Activated naive CD4-positive, alpha-beta T cell treated with Interleukin-2 at 50 U/mL for 16 hours (primary cell): ENCODE measurements around the gene CGB7.

Experiments
- DNase-seq: peaks from one replicate; pipeline ENCODE4 v3.0.0-alpha.2; 2020

Gene CGB7

DNA sequence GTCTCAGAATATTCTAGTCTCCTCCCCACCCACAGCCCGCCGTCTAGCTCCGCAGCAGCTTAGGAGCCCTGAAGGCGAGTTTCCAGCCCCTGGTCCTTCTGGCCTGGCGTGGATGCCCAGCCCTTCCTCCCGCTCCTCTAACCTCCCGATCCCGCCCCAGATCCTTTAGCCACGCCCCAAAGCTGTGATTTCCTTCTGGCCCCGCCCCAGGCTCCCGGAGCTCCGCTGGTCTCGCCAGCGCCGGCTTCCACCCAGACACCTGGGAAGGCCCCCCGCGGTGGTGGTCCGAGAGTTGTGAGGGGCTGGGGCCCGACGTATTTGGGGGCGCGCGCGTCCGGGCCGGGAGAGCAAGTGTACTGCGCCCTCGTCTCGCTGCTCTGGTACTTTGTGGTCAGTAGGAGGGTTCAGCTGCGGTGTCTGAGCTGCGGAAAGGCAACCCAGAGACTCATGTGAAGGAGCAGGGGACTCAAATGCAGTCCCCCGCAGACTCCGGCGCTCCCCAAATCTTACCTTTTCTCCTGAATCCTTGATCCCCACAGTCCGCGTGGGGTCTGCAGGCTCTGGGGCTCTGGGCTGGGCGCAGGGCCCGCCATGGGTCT is at the start of gene CGB7:
Gene CGB7, minus strand, starts transcription at position 114 of the 599 bp plus-strand sequence. CDS start 2,374 bp downstream, outside the sequence.
- peak; percentile 47 for DNase-seq

DNA sequence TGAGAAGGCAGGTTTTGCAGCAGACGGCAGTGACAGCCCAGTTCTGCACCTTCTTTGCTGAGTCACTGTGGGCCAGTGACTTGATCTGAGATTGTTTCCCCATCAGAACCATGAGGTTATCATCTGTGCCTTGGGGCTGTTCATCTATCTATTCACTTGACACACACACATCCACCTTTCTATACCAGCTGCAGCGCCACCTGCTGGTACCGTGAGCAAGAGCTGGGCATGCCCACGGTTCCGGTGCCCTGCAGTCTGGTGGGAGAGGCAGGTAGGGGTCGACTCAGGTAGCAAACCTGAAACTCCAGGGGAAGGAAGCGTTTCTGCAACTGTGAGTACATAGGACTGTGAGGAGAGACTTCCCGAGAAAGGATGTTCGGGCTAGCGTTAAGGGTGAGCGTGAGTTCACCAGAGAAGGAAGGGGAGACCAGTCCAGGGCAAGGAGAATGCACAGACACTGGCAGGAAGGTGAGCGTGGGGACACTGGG is 49.1 kb upstream of the CGB7 start:
- peak; percentile 67 for DNase-seq

DNA sequence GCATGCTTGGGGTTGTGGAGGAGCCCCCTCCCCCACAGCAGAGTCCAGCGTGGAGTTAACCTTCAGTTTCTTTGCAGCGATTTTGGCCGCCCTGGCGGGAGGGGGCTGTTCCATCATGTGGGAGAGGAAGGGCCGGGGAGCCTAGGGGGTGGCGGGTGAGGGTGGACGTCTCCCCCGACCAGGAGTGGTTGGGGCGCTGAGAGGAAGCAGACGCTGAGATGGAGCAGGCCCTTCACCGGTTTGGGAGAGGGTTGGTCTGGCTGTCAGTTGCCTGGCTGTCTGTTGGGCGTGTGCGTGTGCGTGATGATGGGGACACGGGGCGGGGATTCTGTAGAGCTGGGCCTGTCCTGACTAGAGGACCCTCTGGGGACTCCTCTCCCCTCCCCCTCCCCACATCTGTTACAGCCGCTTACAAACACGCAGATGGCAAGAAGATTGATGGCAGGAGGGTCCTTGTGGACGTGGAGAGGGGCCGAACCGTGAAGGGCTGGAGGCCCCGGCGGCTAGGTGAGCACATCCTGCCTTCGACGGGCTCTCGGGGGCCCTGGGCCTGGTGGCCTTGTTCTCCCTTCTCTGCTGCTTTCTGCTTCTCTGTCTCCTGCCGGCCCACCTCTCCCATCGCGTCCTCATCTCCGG is 46.8 kb upstream of the CGB7 start:
- no peak for DNase-seq

DNA sequence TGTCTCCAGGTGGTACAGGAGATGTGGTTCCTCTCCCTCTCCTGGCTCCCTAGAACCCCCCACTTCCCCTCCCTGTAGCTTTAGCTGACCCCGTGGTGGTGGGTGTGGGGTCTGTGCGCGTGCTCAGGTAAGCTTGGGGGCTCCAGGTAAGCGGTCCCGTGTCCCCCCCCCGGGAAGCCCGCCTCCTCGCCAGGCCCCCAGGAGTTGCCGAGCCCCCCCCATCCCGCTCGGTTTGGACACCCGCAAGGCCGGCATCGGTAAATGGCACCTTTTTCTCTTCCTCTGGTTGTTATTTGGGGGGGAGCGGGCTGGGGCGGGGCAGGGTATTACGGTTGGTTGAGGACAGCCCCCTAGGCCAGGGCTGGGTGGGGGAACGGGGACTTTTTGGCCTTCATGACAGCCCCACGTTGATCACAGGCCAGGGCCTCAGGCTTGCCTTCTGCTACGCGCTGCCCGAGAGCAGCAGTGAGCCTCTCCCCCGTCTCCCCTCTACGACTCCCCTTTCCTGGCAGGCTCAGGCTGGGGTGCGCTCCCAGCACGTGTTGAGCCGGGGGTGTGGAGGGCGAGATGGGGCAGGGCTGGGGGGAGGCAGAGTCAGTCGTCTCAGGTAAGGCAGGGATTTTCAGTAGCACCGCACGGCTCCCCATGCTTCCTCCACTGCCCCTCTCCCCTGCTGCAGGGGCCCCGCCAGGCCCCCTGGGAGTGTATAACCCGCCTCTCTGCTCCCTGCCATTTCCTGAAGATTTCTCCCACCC is 46.0 kb upstream of the CGB7 start:
- no peak for DNase-seq

DNA sequence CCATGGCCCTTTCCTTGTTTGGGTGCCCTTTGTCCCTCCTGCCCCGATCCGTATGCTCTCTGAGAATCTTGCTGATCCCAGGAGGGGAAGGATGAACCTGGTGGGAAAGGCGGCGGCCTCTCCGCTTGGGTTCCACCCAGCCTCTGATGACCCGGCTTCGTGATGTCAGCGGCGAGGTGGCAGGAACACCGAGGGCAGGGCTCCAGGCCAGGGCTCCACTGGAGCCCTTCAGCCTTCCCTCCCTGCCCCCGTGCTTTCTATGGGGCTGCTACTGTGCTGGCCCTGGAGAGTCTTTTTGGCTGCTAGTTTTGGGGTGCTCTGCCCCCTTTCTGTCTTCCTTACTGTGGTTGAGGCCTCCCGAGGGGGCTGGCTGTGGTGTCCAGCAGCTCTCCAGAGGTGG is 44.8 kb upstream of the CGB7 start:
- DNase-seq, result no peak

DNA sequence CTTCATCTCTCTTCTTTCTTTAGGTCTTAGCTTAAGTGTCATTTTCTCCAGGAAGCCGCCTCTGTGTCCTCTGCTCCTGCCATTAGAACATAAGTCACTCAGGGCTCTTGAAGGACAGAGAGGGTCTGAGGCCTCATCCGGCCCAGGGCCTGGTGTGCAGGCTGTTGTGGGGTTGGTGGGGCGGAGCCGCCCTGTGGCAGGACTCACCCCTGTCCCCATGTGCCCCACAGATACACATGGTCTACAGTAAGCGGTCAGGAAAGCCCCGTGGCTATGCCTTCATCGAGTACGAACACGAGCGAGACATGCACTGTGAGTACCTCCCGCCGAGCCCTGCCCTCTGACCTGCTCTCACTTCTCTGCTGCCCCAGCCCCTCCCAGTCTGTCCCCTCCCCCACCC is 43.6 kb upstream of the CGB7 start:
- DNase-seq, result no peak

DNA sequence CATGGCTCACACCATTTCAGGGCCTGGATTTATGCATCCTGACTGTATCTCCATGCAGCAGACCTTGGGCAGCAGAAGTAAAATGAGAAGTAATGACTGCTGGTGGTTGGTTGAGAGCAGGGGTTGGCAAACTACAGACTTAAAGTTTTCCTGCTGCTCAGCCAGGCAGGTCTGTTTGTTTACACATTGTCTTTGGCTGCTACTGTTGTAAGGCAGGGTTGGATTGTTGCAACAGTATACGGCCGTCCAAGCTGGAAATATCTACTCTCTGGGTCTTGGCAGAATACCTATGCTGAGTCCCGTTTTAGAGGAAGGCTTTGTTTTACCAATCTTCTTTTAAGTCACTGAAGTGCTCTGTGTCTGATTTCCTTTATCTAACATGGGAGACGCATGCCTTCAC is 41.2 kb upstream of the CGB7 start:
- no peak for DNase-seq

DNA sequence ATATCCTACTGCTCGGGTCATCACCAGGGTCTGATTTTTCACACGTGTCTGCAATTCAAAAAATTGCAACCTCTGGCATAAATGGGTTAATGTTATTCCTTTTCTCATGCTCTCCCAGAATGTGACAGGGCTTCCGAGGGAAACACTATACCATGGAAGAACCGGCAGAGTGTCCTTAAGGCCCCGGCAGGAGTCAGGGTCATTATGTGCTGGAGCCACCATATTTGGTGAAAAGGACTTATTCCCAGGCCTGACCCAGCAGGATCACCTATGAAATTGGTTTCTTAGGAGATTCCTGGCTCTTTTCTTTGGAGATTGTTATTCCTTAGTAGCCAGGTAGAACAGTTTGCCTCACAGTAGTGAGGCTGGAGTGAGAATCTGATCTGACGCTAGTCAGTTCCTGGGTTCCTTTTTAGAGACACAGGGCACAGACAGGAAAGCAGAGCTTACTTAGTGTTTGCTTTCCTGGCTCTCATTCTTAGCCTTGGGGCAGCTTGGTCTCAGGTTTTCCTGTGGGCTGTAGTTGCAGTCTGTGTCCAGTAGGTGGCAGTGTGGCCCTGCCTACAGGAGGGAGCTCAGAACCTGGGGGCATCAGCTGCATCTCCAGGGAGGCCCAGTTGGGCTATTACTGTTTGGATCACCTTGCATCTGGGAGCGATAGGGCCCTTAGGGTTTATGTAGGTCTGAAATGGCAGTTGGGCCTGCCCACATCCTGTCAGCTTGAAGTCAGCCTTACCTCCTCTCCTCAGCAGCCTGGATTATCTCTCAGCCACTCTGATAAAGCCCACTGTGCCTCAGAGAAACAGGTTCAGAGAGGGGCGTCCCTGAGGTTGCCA is 40.1 kb upstream of the CGB7 start:
- DNase-seq, result peak; percentile 76

DNA sequence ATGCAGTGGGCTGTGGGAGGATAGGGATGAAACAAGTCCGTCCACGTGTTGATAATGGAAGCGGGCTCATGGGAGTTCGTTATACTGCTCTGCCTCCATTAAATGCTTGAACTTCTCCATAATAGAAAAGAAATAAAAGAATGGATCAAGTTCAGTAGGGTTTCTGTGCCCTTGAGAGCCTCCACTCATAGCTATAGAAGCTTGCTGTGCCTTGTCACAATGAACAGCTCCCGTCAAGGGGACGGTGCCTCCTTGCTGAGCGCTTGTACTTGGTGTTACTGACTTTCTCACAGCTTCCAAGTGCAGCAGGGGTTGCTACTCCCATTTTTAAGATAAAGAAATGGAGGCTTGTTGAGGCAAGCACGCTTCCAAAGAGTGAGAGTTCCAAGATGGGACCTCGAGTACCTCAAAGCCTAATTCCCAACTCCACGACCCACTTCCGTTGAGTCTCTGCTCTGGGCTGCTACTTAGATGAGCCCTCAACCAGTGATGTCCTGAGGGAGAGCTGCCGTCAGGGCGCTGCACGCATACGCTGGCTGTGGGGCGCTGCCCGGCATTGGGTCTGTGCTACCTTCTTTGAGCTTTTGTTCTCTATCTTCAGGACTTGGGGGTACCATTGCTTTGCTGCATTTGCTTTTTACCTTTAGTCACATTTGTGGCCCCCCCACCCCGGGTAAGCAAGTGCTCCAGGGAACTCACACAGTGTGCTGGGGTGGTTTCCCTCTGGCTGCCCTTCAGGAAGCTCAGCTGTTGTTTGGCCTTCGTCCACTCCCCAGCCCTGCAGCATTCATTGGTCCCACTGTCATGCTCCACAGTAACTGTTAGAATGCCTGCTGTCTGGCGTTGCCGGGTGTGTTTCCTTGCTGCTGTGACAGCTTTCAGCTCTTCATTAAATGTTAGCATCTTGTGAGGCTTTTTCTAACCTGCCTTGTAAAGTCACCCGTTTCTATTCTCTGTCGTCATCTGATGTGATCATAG is 37.2 kb upstream of the CGB7 start:
- DNase-seq, result no peak

DNA sequence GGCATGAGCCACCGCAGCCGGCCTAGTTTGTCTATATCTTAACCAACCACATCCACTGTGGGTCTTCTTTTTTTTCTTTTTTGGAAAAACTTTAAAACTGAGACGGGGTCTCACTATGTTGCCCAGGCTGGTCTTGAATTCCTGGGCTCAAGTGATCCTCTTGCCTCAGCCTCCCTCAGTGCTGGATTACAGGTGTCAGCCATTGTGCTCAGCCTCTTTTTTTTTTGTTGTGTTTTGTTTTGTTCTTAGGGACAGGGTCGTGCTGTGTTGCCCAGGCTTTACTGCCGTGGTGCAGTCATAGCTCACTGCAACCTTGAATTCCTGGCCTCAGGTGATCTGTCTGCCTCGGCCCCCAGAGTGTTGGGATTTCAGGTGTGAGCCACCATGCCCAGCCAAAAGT is 35.1 kb upstream of the CGB7 start:
- no peak for DNase-seq

DNA sequence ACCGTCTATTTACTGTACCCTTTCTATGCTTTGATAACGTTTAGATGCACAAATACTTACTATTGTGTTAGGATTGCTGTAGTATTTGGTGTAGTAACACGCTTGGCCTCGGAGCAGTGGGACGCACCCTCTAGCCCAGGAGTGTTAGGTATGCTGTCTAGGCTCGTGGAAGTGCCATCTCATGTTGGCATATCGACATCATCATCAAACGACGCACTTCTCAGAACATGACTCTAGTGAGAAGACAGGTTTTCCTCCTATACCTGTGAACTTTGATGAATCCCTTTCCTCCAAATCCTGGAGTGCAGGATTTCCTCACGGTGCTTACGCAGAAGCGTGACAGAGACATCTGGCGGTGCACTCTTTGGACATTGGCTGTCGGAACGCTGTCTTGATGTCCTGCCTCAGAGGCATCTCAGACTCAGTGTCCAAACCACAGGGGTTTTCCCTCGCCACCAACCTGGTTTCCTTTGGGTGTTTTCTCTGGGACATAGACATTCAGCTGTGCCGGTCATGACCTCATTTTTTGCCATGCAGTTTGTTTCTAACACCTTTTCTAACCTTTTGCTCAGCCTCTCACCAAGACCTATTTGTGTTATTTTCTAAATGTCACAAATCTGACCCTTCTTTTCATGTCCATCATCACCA is 34.0 kb upstream of the CGB7 start:
- no peak for DNase-seq

DNA sequence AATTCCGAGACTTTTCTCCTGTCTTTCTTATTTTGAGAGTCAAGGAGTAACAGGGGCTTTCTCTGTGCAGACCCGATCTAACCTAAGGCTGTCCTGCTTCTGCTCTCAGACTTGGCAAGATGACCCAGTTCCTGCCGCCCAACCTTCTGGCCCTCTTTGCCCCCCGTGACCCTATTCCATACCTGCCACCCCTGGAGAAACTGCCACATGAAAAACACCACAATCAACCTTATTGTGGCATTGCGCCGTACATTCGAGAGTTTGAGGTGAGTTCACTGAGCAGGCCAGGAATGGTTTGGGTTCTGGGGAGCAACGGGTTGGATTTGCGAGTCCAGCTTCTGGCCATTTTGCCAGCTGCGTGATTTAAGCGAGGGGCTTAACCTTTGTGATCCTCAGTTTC is 28.7 kb upstream of the CGB7 start:
- DNase-seq, result no peak

DNA sequence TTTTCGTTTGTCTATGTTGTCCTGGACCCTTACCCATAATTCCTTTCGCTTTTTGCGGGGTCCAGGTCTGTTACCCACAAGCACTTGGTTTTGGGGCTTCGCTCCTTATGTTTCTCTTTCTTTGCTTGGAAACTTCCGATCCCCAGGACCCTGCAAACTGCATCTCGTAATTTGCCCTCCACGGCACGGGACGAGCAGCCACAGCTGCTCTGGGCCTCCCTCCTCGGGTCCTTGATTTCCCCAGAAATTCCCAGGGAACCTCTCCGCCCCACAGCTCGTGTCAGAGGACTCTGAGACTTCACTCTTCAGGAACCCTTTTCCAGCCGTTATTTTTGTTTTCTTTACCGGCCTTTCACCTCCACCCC is 28.3 kb upstream of the CGB7 start:
- DNase-seq, result no peak

DNA sequence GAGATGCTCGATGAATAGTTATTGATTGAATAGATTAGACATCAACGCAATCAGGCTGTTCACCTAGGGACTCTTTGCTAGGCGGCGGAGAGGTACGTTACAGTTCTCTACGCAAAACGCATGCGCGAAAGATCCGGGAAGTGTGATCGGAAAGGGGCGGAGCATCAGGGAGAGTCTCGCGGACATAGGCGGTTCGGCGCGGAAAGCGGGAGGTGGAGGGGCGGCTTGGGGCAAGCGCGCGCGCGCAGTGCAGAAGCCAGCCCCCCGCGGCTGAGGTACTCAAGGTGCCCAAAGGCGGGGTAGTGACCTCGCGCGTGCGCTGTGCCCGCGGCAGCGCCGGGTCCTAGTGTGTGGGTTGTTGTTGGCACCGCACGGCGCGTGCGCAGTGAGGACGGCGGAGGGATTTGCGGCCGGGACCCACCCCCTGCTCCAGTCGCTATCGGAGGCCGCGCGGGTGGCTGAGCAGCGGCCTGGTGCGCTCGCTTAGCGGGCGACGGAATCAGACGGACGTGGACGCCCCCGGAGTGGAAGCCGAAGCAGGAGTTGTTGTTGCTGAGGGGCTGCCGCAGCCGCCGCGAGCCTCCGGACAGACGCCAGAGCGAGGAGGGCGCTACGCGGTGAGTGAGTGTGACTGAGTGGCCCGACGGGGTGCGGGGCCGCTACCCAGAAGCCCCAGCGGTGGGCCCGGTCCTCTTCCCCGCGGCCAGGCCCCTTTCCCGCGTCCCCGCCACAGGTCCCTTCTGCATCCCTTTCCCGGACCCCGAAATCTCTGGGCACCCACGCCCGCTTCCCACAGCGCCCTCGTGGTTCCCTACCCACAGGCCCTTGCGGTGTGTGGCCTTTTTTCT is 27.7 kb upstream of the CGB7 start, which contains the start of gene SNRNP70:
Gene SNRNP70, plus strand, starts transcription at position 432 of the 848 bp plus-strand sequence. CDS start 964 bp downstream, outside the sequence.
- peak; percentile 99 for DNase-seq

DNA sequence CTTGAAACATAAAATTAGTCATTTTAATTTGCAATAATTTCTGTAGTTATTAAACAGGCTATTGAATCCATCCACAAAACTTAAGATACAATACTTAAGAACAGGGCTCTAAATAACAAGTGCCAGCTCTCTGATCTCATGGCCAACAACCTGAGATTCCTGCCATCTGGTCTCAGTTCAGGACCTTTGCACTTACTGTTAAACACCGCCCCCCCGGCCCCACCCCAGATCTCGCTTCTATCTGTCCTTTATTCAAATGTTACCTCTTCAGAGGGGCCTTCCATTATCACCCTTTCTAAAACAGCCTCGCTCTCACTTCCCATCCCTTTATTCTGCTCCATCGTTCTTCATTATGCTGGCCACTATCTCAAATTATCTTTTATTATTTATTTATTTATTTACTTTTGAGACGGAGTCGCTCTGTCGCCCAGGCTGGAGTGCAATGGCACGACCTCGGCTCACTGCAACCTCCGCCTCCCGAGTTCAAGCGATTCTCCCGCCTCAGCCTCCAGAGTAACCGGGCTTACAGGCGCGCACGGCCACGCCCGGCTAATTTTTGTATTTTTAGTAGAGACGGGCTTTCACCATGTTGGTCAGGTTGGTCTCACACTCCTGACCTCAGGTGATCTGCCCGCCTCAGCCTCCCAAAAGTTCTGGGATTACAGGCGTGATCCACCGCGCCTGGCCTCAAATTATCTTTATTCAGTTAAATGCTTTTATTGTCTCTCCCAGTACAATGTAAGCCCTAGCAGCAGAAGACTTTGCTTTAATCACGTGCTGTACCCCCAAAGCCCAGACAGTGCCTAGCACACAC is 26.9 kb upstream of the CGB7 start:
- DNase-seq, result no peak

DNA sequence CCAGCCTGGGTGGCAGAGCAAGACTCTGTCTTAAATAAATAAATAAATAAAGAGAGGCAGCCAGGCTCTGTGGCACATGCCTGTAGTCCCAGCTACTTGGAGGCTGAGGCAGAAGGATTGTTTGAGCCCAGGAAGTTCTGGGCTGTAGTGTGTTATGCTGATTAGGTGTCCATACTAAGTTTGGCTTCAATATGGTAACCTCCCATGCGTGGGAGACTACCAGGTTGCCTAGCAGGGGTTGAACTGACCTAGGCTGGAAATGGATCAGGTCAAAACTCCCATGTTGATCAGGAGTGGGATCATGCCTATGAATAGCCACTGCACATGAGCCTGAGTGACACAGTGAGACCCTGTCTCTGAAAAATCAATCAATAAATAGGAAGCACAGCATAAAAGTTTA is 23.7 kb upstream of the CGB7 start:
- DNase-seq, result no peak

DNA sequence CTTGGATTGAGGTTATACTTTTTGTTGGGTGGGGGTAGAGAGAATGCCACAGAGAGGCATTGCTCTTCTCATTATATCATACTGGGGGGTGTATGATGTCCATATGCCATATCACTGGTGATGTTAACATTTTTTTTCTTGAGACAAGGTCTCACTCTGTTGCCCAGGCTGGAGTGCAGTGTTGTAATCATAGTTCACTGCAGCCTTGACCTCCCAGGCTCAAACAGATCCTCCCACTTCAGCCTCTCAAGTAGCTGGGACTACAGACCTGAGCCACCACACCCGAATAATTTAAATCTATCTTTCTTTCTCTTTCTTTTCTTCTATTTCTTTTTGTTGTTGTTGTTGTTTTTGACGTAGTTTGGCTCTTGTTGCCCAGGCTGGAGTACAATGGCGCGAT is 22.8 kb upstream of the CGB7 start:
- DNase-seq, result no peak

DNA sequence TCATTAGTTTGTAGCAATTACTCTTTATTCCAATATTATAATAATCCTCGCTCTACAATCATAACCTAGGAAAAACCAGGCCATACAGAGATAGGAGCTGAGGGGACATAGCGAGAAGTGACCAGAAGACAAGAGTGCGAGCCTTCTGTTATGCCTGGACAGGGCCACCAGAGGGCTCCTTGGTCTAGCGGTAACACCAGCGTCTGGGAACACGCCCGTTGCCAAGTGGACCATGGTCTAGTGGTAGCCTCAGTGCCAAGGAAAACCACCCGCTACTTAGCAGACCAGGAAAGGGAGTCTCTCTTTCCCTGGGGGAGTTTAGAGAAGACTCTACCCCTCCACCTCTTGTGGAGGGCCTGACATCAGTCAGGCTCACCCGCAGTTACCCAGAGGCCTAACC is 17.3 kb upstream of the CGB7 start:
- DNase-seq, result peak; percentile 23
